Measurements from ENCODE around the gene NRP1. TPM values are rescaled to one million over a fixed set of nuclear protein-coding genes. Genes with fewer than 3 reads are reported as not detected.

Gene NRP1
- total and polyA plus RNA-seq, 2 of the 8 experiments (the other 6 are each of a cell fraction or from before 2014, with no cell fraction given) = 1.2 to 2.1 TPM

GRCh38 chr10:33347211-33347610, 12.7 kb upstream of the NRP1 start (continued):
- TF ChIP-seq RBBP5 (IDR thresholded peaks at IDR 0.05; ENCODE audit: borderline replicate concordance, low read depth, low read length) (no peak), TAF7 (optimal IDR thresholded peaks at IDR 0.05; ENCODE audit: borderline replicate concordance, low read depth, low read length) (no peak), EGR1 (IDR thresholded peaks at IDR 0.05; ENCODE audit: borderline replicate concordance, low read depth, low read length) (no peak), TBP (IDR thresholded peaks at IDR 0.05; ENCODE audit: low read depth, low read length) (no peak), YY1 (IDR thresholded peaks at IDR 0.05; ENCODE audit: low read depth, low read length) (no peak)
